ENCODE data around the gene SKOR2.

The SKOR2 gene

GRCh38 chr18:47251289-47252120 lies at the start of gene SKOR2:
SKOR2 (minus strand) TSS chr18:47251660; CDS start chr18:47249183, 2,477 bp downstream.
- no peak for DNase-seq

- no peak for DNase-seq
Measured at GRCh38 chr18:47296462-47296861, 45.0 kb upstream of the SKOR2 start.

- no peak for DNase-seq
Measured at GRCh38 chr18:47294801-47295200, 43.3 kb upstream of the SKOR2 start.

GRCh38 chr18:47288741-47289140 lies 37.3 kb upstream of the SKOR2 start:
- DNase-seq: no peak

GRCh38 chr18:47287911-47288585 lies 36.6 kb upstream of the SKOR2 start:
- DNase-seq: no peak

- no peak for DNase-seq
Measured at GRCh38 chr18:47286776-47287410, 35.4 kb upstream of the SKOR2 start.

- no peak for DNase-seq
Measured at GRCh38 chr18:47285456-47285855, 34.0 kb upstream of the SKOR2 start.

GRCh38 chr18:47284721-47285395 lies 33.4 kb upstream of the SKOR2 start:
- DNase-seq: no peak

- no peak for DNase-seq
Measured at GRCh38 chr18:47283476-47283875, 32.0 kb upstream of the SKOR2 start.

GRCh38 chr18:47280121-47280520 lies 28.7 kb upstream of the SKOR2 start:
- DNase-seq: no peak

GRCh38 chr18:47274961-47275360 lies 23.5 kb upstream of the SKOR2 start:
- peak; percentile 34 for DNase-seq

- DNase-seq: no peak
Measured at GRCh38 chr18:47265197-47265596, 13.7 kb upstream of the SKOR2 start.

GRCh38 chr18:47264308-47264700 lies 12.8 kb upstream of the SKOR2 start:
- DNase-seq: no peak

- no peak for DNase-seq
Measured at GRCh38 chr18:47263430-47264307, 12.2 kb upstream of the SKOR2 start.

GRCh38 chr18:47263150-47263429 lies 11.6 kb upstream of the SKOR2 start:
- DNase-seq: no peak

- no peak for DNase-seq
Measured at GRCh38 chr18:47262301-47263149, 11.1 kb upstream of the SKOR2 start.

- no peak for DNase-seq
Measured at GRCh38 chr18:47261902-47262300, 10.4 kb upstream of the SKOR2 start.

GRCh38 chr18:47260924-47261701 lies 9.7 kb upstream of the SKOR2 start:
- DNase-seq: no peak

GRCh38 chr18:47260120-47260923 lies 8.9 kb upstream of the SKOR2 start:
- DNase-seq: peak; percentile 76
